Measurements from ENCODE around the gene GAS7.

Gene GAS7

DNA sequence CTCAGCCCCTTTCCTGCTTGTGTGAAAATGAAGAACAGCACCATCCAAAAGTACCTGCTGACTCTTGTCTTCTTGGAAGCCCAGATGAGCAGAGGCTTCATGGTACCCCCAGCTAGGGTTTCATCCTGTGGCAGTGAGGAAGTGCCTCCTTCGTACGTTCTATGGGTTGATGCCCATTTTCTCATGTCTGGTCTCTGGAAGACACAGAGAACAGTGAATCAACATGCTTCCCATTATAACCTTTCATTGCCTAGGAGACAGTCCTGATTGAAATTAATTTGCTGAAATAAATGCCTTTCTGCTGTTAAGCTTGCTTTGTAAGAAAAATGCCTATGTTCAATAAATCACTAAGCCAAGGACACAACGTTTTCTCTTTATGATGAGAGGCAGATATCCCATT is 329.9 kb downstream of the GAS7 start:
- DNase-seq, result no peak

DNA sequence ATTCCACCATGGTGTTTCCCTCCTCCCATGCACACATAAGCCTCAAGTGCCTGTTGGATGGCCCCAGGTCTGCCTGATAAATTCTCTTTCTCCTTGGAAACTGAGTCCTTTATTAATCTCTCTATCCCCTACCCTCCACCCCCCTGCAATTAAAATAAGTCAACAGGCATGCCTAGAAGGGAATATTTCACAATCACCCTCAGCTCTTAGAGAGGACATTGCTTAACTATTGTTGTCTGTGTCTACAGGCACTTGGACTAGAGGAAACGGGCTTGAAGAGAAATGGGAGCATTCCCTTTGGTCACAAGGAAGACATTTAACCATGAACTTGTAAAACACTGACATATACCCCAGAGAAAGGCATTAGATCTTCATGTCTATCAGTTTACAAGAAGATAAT is 332.8 kb downstream of the GAS7 start:
- no peak for DNase-seq

DNA sequence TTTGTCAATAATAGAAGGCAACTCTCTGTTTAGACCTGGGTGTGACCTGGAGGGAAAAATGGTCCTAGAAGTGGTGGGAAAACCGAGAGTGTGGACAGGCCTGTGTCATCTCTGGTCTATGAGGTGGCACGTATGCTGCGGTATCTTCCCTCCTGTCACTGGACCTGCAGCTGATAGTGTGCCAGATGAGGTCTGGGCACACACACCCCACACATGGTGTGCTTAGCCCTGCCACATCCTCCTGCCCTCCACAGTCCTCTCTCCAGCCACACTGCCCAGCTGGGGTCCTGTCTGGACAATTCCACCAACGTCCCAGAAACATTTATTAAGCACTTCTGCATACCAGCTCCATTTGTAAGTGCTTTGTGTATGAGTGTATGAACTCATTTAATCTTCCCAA is 335.5 kb downstream of the GAS7 start:
- DNase-seq, result no peak

DNA sequence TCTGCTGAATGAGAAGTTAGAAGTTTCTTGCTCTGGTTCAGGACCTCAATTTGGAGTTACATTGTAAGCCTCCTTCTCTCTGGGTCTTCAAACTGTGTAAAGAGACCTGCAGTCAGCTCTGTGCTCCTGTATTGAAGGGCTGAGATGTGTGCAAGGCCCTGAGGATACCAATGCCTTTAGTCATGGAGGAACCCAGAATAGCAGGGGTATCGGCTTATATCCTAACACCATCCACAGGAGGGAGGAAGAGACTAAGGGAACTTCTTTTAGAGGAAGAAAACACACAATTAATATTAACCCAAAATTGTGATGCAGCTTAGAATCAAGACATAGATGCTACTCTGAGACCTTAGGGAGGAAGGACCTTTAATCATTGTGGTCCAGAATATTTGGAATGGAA is 336.2 kb downstream of the GAS7 start:
- no peak for DNase-seq

DNA sequence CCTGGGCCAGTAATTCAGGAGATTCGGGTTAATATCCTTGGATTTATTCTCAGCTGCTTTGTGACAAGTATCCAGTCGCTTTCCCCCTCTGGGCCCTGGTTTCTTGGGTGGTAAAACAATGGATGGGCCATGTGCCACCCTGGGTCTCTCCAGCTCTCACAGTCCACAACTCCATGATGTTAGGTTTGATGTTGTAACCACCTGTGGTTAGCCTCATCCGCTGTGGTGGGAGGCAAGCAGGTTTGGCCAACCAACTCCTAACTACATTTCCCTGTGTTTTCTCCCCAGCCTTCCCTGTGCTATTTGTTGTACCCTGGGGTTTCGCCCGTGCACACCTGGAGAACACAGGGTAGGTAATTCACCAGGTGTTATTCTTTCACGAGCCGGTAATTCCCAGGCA is 337.6 kb downstream of the GAS7 start:
- no peak for DNase-seq
